Measurements from ENCODE around the gene FBXO9.

FBXO9 gene

DNA sequence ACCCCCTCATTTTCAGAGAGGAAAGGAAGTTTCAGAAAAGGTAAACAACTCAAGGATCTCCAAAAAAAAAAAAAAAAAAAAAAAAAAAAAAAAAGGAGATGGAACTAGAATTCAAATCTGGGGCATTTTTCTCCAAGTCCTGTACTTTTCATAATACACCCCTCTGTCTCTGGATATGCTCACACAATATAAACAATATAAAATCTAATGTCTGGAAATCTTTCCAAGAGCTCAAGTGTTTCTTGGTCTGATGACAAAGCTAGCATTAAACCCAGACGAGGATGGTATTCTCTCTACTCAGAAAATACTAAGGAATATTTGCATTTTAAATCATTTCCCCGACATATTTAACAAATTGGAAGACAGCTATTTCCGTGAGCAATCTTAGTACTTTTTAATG lies 77.6 kb downstream of the FBXO9 start:
- DNase-seq = no peak

DNA sequence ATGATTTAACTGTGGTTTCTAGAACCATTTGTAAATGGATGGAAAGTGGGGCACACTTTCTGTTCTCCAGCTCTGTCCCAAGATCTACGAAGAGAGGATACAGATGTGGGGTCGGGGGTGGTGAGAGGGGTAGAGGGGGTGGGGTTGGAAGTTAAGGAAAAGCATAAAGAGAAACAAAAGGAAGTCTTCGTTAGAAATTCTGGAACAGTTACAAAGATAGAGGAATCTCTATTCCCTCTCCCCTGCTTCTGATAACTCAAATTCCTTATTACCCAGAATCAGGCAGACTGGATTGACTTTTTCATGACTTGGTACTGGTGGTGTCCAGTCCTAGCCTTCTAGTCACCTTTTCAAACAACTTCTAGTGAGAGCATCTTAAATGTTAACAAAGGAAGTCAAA lies 78.5 kb downstream of the FBXO9 start:
- no peak for DNase-seq

DNA sequence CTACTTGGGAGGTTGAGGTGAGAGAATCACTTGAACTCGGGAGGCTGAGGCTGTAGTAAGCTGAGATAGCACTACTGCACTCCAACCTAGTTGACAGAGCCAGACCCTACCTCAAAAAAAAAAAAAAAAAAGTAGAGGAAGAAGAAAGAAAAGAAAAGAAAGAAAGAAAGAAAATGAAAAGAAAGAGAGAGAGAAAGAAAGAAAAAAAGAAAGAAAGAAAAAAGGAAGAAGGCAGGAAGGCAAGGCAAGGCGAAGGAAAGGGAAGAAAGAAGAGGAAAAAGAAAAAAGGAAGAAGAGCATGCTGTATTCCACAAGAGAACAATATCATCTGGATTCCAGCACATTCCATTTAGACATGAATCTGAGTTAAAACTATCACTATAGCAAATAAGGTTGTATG lies 79.6 kb downstream of the FBXO9 start:
- no peak for DNase-seq

DNA sequence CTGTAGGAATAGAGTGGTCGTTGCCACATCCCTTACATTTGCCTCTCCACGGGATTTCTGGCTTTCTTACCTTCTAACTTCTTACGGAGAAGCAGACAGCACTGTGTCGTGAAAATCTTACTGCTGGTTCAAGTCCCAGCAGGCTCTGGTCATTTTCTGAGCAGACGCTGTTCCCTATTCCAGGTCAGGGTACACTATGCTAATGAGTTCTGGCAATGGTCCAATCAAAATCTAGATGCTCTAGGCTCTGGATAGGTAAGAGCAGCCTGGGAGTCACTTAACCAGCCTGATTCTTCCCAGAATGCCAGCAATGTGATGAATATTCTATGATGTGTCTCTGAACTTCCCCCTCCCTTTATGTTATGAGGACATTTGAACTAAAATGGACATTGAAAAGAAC lies 83.5 kb downstream of the FBXO9 start, which contains the start of gene GCM1:
TSS of gene GCM1 (minus strand) at position 158 of the 400 bp plus-strand sequence. CDS start 3,209 bp downstream, outside the sequence.
- DNase-seq = no peak
